DND-41 (cell line): ENCODE data around the gene TRIM54.

Experiments
- ATAC-seq: fragments of 200-7000 bp; cut with Tn5 transposase; 3 replicates; pipeline ENCODE4 v1.9.1; 2021; ENCODE audit warnings: low read depth; ENCODE audit not compliant: insufficient read depth
- DNase-seq: peaks from one replicate; pipeline ENCODE4 v3.0.0-alpha.2; 2020
- H2AFZ ChIP-seq: 2 replicates; pipeline ENCODE4 v1.6.0; 2012; ENCODE audit warnings: low read depth, low read length
- H3K27ac ChIP-seq: 2 replicates; pipeline ENCODE4 v1.5.1; 2012; ENCODE audit warnings: low read length, inconsistent platforms
- H3K27me3 ChIP-seq: fragments of 200-600 bp; sonication (generic); 2 replicates; pipeline ENCODE4 v1.6.0; 2012; ENCODE audit warnings: low read length, mild to moderate bottlenecking, inconsistent platforms; ENCODE audit not compliant: insufficient read depth, poor library complexity
- H3K36me3 ChIP-seq: 2 replicates; pipeline ENCODE4 v1.5.1; 2012; ENCODE audit warnings: low read length, inconsistent platforms; ENCODE audit not compliant: insufficient read depth
- H3K4me1 ChIP-seq: 2 replicates; pipeline ENCODE4 v1.5.1; 2012; ENCODE audit warnings: mild to moderate bottlenecking, low read length; ENCODE audit not compliant: insufficient read depth
- H3K4me2 ChIP-seq: 2 replicates; pipeline ENCODE4 v1.6.0; 2012; ENCODE audit warnings: mild to moderate bottlenecking, moderate library complexity, low read length, inconsistent platforms; ENCODE audit not compliant: insufficient read depth
- H3K4me3 ChIP-seq, 2 experiments: fragments of 200-600 bp in 1 of 2; shearing (Covaris generic) in 1 of 2; 2 replicates each; pipeline ENCODE4 v1.5.1; 2012 to 2016; ENCODE audit warnings: inconsistent platforms in 2 of 2, low read length in 2 of 2, mild to moderate bottlenecking in 2 of 2, low read depth in 1 of 2, moderate library complexity in 1 of 2
- H3K79me2 ChIP-seq: 2 replicates; pipeline ENCODE4 v1.6.0; 2012; ENCODE audit warnings: low read length, inconsistent platforms; ENCODE audit not compliant: insufficient read depth
- H3K9ac ChIP-seq: 2 replicates; pipeline ENCODE4 v1.6.0; 2012; ENCODE audit warnings: low read depth, mild to moderate bottlenecking, inconsistent platforms, low read length, moderate library complexity
- H3K9me3 ChIP-seq: 2 replicates; pipeline ENCODE4 v1.5.1; 2012; ENCODE audit warnings: low read length, moderate library complexity, mild to moderate bottlenecking, inconsistent platforms; ENCODE audit not compliant: insufficient read depth, severe bottlenecking
- H4K20me1 ChIP-seq: 2 replicates; pipeline ENCODE4 v1.6.0; 2012; ENCODE audit warnings: low read length; ENCODE audit not compliant: insufficient read depth
- EZH2 ChIP-seq: IDR thresholded peaks from 3 replicates; pipeline ENCODE4 v1.6.1; 2012; ENCODE audit warnings: borderline replicate concordance, low read depth, mild to moderate bottlenecking, moderate library complexity, low read length, inconsistent platforms; ENCODE audit not compliant: severe bottlenecking
- TF ChIP-seq, protein P1 (sequence below): IDR thresholded peaks from 2 replicates; pipeline ENCODE4 v1.5.1; 2012; ENCODE audit warnings: borderline replicate concordance, low read length, moderate library complexity, mild to moderate bottlenecking; ENCODE audit not compliant: poor library complexity, severe bottlenecking; ENCODE audit errors: extremely low read depth

TRIM54 gene

DNA sequence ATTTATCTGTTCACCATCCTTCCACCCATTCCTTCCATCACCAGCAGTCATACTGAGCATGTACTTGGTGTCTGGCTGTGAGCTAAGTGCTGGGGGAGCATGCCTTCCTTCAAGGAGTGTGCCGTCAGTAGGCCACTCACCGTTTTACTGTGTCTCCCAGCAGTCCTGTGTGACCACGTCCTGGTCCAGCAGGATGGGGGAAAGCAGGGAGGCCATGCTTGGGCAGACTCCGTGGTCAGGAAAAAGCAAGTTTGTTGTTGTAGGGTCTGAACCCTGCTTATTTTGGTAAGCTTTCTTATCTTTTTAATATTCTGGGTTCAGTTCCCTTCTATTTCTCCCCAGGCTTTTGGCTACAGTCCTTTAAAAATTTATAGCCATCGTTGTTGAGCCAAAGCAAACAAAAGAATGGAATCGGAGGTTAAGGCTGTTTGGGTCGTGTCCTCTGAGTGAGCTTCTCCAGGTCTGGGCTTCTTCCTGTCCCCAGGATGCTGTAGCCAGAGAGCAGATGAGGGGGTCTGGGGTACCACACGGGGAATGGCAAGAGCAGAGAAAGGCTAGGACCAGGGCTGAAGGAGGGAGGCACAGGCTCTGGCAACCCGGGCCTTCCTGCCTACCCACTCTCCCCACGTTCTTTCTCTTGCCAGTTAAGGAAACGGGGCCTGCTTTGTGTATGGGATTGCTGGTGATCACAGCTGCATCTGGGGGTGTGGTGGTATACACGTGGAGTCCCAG lies 32.9 kb upstream of the TRIM54 start:
- Histone ChIP-seq H4K20me1 (0 out of 2 replicates have a peak, but pooled peaks cover 1% of the 10 kb centered on the region), H3K36me3 (peaks cover 7% of the 10 kb centered on the region), H3K27me3 (peaks cover 4% of the 10 kb centered on the region), H3K79me2 (no peaks in the 10 kb centered on the region), H3K27ac (no peak overlapping the region), H3K4me1 (no peaks in the 10 kb centered on the region), H3K4me3 (no peak overlapping the region), H3K4me2 (no peak overlapping the region), H3K9me3 (no peaks in the 10 kb centered on the region), H3K9ac (no peak overlapping the region), H2AFZ (no peak overlapping the region)
- DNase-seq (no peak), ATAC-seq (no peak)
- TF ChIP-seq, protein P1, sequence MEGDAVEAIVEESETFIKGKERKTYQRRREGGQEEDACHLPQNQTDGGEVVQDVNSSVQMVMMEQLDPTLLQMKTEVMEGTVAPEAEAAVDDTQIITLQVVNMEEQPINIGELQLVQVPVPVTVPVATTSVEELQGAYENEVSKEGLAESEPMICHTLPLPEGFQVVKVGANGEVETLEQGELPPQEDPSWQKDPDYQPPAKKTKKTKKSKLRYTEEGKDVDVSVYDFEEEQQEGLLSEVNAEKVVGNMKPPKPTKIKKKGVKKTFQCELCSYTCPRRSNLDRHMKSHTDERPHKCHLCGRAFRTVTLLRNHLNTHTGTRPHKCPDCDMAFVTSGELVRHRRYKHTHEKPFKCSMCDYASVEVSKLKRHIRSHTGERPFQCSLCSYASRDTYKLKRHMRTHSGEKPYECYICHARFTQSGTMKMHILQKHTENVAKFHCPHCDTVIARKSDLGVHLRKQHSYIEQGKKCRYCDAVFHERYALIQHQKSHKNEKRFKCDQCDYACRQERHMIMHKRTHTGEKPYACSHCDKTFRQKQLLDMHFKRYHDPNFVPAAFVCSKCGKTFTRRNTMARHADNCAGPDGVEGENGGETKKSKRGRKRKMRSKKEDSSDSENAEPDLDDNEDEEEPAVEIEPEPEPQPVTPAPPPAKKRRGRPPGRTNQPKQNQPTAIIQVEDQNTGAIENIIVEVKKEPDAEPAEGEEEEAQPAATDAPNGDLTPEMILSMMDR, result no peak
- no peak for TF ChIP-seq EZH2

DNA sequence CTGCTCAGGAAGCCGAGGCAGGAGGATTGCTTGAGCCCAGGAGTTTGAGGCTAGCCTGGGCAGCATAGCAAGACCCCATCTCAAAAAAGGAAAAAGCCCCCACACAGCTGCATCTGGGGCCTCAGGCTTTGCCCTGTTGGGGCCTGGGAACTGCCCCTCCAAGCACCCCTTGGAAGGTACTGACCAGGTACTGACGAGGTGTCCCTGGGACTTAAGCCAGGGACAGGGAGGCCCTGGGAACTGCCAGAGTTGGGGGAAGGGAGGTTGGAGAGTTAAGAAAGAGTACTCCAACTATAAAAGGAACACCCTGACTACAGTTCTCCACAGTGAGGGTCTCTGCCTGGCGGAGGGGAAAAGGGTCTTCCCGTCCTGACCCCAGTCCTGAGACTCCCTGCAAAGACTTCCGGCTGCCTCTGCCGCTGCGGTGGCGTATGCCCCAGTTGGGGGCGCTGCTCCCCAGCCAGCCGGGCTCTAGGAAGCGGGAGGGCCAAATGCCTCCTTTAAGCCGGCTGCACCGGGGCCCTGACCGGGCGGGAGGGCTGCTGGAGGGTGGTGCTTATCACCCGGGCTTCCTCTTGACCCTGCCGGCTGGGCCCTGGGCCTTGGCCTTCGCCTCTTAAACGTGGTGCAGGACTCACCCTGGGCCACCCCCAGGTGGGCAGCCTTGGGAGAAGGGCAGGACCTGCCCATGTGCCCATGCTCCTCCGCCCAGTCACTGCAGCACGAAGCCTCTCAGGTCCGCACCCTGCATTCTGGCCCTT lies 32.2 kb upstream of the TRIM54 start:
- peaks cover 4% of the 10 kb centered on the region for H3K27me3 ChIP-seq
- no peak for TF ChIP-seq EZH2
- TF ChIP-seq, protein P1, result peak; percentile 42
- no peak overlapping the region for H3K9ac ChIP-seq
- ATAC-seq, result no peak
- no peaks in the 10 kb centered on the region for H3K4me1 ChIP-seq
- H3K4me3 ChIP-seq, result no peak overlapping the region
- no peaks in the 10 kb centered on the region for H3K79me2 ChIP-seq
- H4K20me1 ChIP-seq, result no peaks in the 10 kb centered on the region
- no peaks in the 10 kb centered on the region for H3K9me3 ChIP-seq
- H3K27ac ChIP-seq, result no peak overlapping the region
- H3K4me2 ChIP-seq, result no peak overlapping the region
- H3K36me3 ChIP-seq, result peaks cover under 1% of the 10 kb centered on the region; the same call in 1 of the 2 replicates
- no peak for DNase-seq
- H2AFZ ChIP-seq, result no peak overlapping the region

DNA sequence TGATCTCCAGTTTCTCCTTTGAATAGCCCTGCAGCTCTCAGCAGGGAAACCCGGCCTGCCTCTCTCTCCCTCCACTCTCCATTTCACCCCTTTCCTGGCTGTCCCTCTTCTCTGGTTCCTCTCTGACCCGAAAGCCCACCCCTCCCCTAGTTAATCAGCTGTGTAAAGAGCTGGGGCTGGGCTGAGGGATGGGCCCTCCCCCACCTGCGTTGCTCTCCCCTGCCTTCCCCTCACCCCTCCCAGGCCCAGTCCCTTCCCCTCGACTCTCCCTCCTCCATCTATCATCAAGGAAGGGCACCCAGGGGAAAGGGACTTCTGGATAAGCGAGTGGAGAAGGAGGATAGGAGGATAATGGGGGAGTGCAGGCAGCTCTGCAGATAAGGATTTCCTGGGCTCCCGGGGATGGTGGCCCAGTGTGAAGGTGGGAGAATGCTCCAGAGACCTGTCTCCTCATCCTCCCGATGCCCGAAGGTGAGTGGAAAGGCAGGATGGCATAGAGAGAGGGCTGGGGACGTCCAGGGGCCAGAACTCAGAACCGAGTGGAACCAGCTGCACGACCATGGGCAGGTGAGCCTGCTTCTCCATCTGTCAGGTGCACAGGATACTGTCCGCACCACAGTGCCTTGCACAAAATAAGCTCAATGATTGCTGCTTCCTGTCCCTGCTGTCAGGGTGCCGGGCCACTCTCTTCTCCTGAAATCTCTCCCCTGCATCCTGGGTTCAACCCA lies 31.4 kb upstream of the TRIM54 start:
- TF ChIP-seq, protein P1, result no peak
- TF ChIP-seq EZH2, result no peak
- DNase-seq, result no peak
- no peaks in the 10 kb centered on the region for H3K9me3 ChIP-seq
- H2AFZ ChIP-seq, result no peak overlapping the region
- H3K4me2 ChIP-seq, result no peak overlapping the region
- H3K36me3 ChIP-seq, result no peaks in the 10 kb centered on the region
- no peaks in the 10 kb centered on the region for H4K20me1 ChIP-seq
- no peaks in the 10 kb centered on the region for H3K79me2 ChIP-seq
- no peaks in the 10 kb centered on the region for H3K4me1 ChIP-seq
- peaks cover 9% of the 10 kb centered on the region for H3K27me3 ChIP-seq
- H3K27ac ChIP-seq, result no peak overlapping the region
- H3K9ac ChIP-seq, result no peak overlapping the region
- H3K4me3 ChIP-seq, result no peak overlapping the region
- no peak for ATAC-seq
